Choroid plexus epithelial cell (primary cell): ENCODE measurements around the gene TM4SF20.
A peak's percentile ranks its signal among the peaks of the same experiment; 100 is the strongest.

Experiments used
- DNase-seq: peaks from one replicate; pipeline ENCODE4 v3.0.0-alpha.2; 2010; ENCODE audit warnings: low read depth
- H3K4me3 ChIP-seq: 2 replicates; pipeline ENCODE4 v1.5.1; 2011; ENCODE audit warnings: low read depth, mild to moderate bottlenecking, control low read depth, low read length, moderate library complexity
- CTCF ChIP-seq: conservative IDR thresholded peaks from 2 replicates; pipeline ENCODE4 v1.5.1; 2011; ENCODE audit warnings: low read depth, mild to moderate bottlenecking, control low read depth, inconsistent platforms, low read length, moderate library complexity

The TM4SF20 gene

GRCh38 chr2:227415538-227416424 lies 36.7 kb upstream of the TM4SF20 start:
- peak; percentile 85 for DNase-seq
- no peak overlapping the region for H3K4me3 ChIP-seq
- TF ChIP-seq CTCF: no peak

- no peak for TF ChIP-seq CTCF
- H3K4me3 ChIP-seq: no peak overlapping the region
- peak; percentile 76 for DNase-seq
Observed at GRCh38 chr2:227414846-227415245, 35.7 kb upstream of the TM4SF20 start.

GRCh38 chr2:227413371-227413770 lies 34.3 kb upstream of the TM4SF20 start:
- no peak for TF ChIP-seq CTCF
- no peak for DNase-seq
- H3K4me3 ChIP-seq: no peak overlapping the region

- no peak overlapping the region for H3K4me3 ChIP-seq
- no peak for DNase-seq
- no peak for TF ChIP-seq CTCF
Observed at GRCh38 chr2:227412877-227413276, 33.8 kb upstream of the TM4SF20 start.

- TF ChIP-seq CTCF: no peak
- no peak overlapping the region for H3K4me3 ChIP-seq
- DNase-seq: no peak
Observed at GRCh38 chr2:227411990-227412350, 32.9 kb upstream of the TM4SF20 start.

GRCh38 chr2:227411320-227411989 lies 32.3 kb upstream of the TM4SF20 start:
- no peak overlapping the region for H3K4me3 ChIP-seq
- DNase-seq: peak; percentile 66
- no peak for TF ChIP-seq CTCF
